GM12873 (cell line): ENCODE results near the gene DCBLD1.

Source experiments
- TF ChIP-seq, protein P1 (sequence below): IDR thresholded peaks from 2 replicates; pipeline ENCODE4 v1.5.1; 2012; ENCODE audit warnings: low read depth, mild to moderate bottlenecking, moderate library complexity, low read length, control low read depth; ENCODE audit not compliant: insufficient read depth; ENCODE audit errors: missing control alignments

DCBLD1 gene

DNA sequence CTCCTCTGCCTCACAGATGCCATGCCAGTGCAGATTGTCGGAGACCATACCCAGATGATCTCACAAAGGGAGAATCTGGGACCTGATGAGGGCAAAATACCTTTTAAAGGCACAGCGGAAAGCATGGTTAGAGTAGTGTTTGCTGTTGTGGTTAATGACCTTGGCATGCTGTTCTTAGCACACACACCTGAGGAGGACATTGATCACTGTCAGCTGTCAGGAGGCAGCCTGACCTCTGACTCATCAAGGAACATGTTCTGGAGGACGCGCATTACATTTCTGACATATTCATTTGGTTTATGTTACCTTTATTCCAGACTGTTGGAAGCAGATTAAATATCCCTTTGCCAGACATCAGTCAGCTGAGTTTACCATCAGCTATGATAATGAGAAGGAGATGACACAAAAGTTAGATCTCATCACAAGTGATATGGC is 62.7 kb downstream of the DCBLD1 start:
- TF ChIP-seq, protein P1, sequence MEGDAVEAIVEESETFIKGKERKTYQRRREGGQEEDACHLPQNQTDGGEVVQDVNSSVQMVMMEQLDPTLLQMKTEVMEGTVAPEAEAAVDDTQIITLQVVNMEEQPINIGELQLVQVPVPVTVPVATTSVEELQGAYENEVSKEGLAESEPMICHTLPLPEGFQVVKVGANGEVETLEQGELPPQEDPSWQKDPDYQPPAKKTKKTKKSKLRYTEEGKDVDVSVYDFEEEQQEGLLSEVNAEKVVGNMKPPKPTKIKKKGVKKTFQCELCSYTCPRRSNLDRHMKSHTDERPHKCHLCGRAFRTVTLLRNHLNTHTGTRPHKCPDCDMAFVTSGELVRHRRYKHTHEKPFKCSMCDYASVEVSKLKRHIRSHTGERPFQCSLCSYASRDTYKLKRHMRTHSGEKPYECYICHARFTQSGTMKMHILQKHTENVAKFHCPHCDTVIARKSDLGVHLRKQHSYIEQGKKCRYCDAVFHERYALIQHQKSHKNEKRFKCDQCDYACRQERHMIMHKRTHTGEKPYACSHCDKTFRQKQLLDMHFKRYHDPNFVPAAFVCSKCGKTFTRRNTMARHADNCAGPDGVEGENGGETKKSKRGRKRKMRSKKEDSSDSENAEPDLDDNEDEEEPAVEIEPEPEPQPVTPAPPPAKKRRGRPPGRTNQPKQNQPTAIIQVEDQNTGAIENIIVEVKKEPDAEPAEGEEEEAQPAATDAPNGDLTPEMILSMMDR = no peak

DNA sequence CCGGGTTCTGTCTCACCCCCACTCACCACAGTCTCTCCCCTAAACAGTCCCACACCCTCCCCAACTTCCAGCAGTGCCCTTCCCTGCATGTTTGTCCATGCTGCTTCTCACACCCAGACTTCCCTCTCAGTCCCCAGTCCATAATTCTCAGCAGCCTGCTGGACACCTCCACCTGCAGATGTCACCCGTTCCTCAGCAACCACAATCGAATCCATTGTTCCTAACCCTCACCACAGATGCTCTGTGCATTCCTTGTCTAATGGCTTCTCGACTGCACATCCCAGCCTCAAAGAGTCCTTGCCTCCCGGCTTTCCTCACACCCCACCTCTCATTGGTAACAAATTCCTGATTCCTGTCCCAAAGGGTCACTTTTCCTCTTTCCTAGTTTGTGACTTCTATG is 64.2 kb downstream of the DCBLD1 start:
- TF ChIP-seq, protein P1 = no peak

DNA sequence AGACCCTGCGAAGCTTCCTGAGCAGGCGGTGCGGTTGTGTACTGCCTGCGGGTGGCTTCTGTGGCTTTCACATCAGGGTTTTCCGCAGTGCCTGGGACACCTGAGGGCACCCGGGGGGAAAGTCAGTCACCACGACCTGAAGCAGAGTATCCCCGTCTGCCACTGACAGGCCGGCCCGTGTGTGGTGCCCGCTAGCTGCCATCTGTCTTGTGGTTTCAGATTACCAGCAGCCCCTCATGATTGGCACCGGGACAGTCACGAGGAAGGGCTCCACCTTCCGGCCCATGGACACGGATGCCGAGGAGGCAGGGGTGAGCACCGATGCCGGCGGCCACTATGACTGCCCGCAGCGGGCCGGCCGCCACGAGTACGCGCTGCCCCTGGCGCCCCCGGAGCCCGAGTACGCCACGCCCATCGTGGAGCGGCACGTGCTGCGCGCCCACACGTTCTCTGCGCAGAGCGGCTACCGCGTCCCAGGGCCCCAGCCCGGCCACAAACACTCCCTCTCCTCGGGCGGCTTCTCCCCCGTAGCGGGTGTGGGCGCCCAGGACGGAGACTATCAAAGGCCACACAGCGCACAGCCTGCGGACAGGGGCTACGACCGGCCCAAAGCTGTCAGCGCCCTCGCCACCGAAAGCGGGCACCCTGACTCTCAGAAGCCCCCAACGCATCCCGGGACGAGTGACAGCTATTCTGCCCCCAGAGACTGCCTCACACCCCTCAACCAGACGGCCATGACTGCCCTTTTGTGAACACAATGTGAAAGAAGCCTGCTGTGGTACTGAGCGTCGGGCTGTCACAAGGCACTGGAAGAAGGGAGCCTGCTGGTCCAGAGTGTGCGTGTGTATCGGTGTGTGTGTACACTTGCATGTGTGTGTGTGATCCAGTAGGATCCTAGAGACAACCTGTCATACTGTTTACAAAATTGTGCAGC is 65.5 kb downstream of the DCBLD1 start:
- TF ChIP-seq, protein P1 = no peak

DNA sequence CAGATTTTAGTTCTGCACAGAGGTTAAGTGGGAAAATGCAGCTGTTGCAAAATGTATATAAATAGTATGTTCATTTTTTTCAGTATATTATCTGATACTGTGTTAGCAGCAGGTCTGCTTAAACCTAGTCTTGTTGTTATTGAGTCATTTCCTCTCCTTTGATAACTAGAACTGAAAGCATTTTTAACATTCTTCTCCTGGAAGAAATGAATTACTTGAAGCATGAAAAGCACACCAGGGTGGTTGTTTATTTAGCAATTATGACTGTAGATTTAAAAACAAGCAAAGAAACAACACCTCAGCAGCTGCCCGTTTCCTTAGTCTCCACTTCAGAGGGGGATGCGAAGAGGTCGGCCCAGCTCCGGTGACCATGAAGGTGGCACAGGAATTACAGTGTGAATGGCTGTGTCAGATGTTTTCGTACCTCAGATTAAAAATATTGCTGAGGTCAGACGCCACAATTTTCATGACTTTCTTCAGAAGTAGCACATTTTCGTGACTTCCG is 66.4 kb downstream of the DCBLD1 start:
- TF ChIP-seq, protein P1 = no peak

DNA sequence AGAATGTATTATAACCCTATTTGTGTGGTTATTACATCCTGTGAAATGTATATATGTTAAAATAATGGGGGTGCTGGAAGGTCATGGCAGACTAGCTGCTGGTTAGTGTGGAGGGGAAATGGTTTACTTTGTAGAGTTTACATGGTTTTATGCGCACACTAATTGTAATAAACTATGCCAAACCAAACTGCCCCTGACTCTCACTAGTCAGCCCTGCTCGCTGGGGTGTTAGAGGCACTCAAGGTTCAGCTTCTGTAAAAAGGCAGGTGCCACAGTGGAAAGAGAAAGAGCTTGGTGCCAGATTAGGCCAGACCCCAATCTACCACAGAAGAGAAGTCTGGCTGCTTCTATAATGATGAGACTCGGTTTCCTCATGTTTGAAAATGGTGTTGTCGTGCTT is 67.1 kb downstream of the DCBLD1 start:
- TF ChIP-seq, protein P1 = no peak

DNA sequence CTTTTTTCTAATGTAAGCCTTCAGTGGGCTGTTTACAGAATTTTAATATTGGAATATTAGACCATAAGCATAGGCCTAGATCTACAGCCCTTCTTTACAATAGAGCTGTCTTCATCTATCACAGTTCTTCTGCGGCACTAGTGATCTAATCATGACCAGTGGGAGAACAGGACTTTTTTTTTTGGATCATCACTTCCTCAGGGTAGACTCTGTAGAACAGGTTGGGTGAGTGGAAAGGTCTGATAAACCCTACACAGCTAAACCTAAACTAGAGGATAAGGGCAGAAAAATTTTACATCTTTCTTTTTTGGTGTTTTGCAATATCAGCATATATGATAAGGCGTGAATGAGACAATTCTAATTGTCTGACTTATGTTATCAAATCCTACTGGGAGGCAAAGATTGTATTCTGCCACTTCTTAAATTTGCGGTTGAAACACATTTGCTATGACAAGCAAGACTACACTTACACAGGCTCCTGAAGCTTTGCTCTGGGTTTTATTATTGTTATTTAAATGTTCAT is 67.7 kb downstream of the DCBLD1 start:
- TF ChIP-seq, protein P1 = no peak

DNA sequence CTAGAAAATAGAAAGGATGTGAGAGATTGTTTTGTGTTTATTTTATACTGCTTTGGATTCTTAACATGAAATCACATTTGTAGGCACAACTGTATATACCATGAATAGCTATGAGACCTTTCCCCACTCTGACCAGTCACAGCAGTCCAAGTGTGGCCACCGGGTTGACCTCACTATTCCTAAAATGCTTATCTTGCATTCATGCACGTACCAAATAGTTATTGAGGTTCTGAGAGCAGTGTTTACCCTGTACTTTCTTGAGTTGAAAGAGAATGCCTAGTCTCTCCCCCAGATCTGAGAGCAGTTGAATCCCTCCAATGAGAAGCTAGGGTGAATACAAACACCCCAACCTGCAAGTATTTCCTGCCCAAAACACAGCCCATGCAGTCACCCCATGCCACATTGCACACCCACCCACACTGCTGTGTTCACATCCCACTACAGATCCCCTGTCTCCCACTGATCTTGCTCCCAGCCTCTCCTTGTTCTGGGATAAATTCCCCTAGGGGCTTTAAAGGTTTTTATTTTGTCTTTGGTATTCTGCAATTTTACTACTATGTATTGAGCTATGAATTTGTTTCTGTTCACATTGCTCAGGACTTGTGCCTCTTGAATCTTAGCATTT is 68.3 kb downstream of the DCBLD1 start:
- TF ChIP-seq, protein P1 = no peak
